ENCODE results near the gene MBD3L4.
"Not testable (repeated sequence)": the region's sequence is repeated elsewhere in the genome, so short reads cannot be mapped to it uniquely, and the experiment has no call there.

Gene MBD3L4

GRCh38 chr19:7040079-7040478, at the start of gene MBD3L4:
Gene MBD3L4 (minus strand): TSS chr19:7040179. CDS start chr19:7040144, 35 bp downstream.
- DNase-seq = not testable (repeated sequence)

GRCh38 chr19:7088999-7089398, 49.0 kb upstream of the MBD3L4 start:
- DNase-seq = no peak

GRCh38 chr19:7083076-7083956, 43.3 kb upstream of the MBD3L4 start:
- peak; percentile 35 for DNase-seq

- peak; percentile 26 for DNase-seq
Observed at GRCh38 chr19:7078008-7078407, 38.0 kb upstream of the MBD3L4 start.

- DNase-seq = no peak
Observed at GRCh38 chr19:7076151-7076550, 36.2 kb upstream of the MBD3L4 start.

- no peak for DNase-seq
Observed at GRCh38 chr19:7074705-7075282, 34.8 kb upstream of the MBD3L4 start.

- DNase-seq = no peak
Observed at GRCh38 chr19:7072541-7072940, 32.6 kb upstream of the MBD3L4 start.

- DNase-seq = no peak
Observed at GRCh38 chr19:7069904-7070226, 29.9 kb upstream of the MBD3L4 start.

GRCh38 chr19:7069042-7069903, 29.3 kb upstream of the MBD3L4 start, which contains the start of gene ZNF557:
Gene ZNF557 (plus strand): TSS chr19:7069703. CDS start chr19:7075075, 5,372 bp downstream.
- DNase-seq = peak; percentile 97

- no peak for DNase-seq
Observed at GRCh38 chr19:7068599-7068998, 28.6 kb upstream of the MBD3L4 start.

GRCh38 chr19:7067716-7068115, 27.7 kb upstream of the MBD3L4 start:
- no peak for DNase-seq

GRCh38 chr19:7067122-7067521, 27.1 kb upstream of the MBD3L4 start:
- DNase-seq = peak; percentile 36

GRCh38 chr19:7063764-7064418, 23.9 kb upstream of the MBD3L4 start:
- DNase-seq = no peak

GRCh38 chr19:7063339-7063738, 23.4 kb upstream of the MBD3L4 start:
- DNase-seq = no peak

- not testable (repeated sequence) for DNase-seq
Observed at GRCh38 chr19:7059977-7060376, 20.0 kb upstream of the MBD3L4 start.

GRCh38 chr19:7058576-7058975, 18.6 kb upstream of the MBD3L4 start, which contains the start of gene MBD3L3:
Gene MBD3L3 (minus strand): TSS chr19:7058676. CDS start chr19:7058605, 71 bp downstream.
- not testable (repeated sequence) for DNase-seq

- not testable (repeated sequence) for DNase-seq
Observed at GRCh38 chr19:7056371-7056770, 16.4 kb upstream of the MBD3L4 start.

- DNase-seq = not testable (repeated sequence)
Observed at GRCh38 chr19:7055679-7056078, 15.7 kb upstream of the MBD3L4 start.

- not testable (repeated sequence) for DNase-seq
Observed at GRCh38 chr19:7054635-7055368, 14.8 kb upstream of the MBD3L4 start.

GRCh38 chr19:7052896-7053295, 12.9 kb upstream of the MBD3L4 start:
- DNase-seq = not testable (repeated sequence)

- not testable (repeated sequence) for DNase-seq
Observed at GRCh38 chr19:7051421-7051820, 11.4 kb upstream of the MBD3L4 start.

GRCh38 chr19:7049021-7049420, 9.0 kb upstream of the MBD3L4 start, which contains the start of gene MBD3L2:
Gene MBD3L2 (plus strand): TSS chr19:7049321. CDS start chr19:7049374, 53 bp downstream.
- DNase-seq = not testable (repeated sequence)

Measured in MV-4-11 (cell line).